Retinal pigment epithelial cell (primary cell): Measurements from ENCODE around the gene COBL.

Source experiments
- DNase-seq: peaks from one replicate; pipeline ENCODE4 v3.0.0-alpha.2; 2010; ENCODE audit warnings: low read depth
- H3K4me3 ChIP-seq: 2 replicates; pipeline ENCODE4 v1.5.1; 2011; ENCODE audit warnings: mild to moderate bottlenecking, low read length, control low read depth, moderate library complexity
- CTCF ChIP-seq: conservative IDR thresholded peaks from 2 replicates; pipeline ENCODE4 v1.5.1; 2011; ENCODE audit warnings: low read depth, low read length, control low read depth, inconsistent platforms

The COBL gene

GRCh38 chr7:51290304-51290637 lies 26.3 kb downstream of the COBL start:
- no peak overlapping the region for H3K4me3 ChIP-seq
- TF ChIP-seq CTCF = no peak
- no peak for DNase-seq

GRCh38 chr7:51289623-51290303 lies 26.8 kb downstream of the COBL start:
- no peak for DNase-seq
- TF ChIP-seq CTCF = no peak
- no peak overlapping the region for H3K4me3 ChIP-seq

GRCh38 chr7:51288896-51289622 lies 27.6 kb downstream of the COBL start:
- no peak overlapping the region for H3K4me3 ChIP-seq
- no peak for DNase-seq
- no peak for TF ChIP-seq CTCF

GRCh38 chr7:51286401-51286800 lies 30.2 kb downstream of the COBL start:
- no peak for DNase-seq
- no peak for TF ChIP-seq CTCF
- H3K4me3 ChIP-seq = no peak overlapping the region

- no peak overlapping the region for H3K4me3 ChIP-seq
- DNase-seq = no peak
- no peak for TF ChIP-seq CTCF
Measured at GRCh38 chr7:51280156-51280555, 36.5 kb downstream of the COBL start.

GRCh38 chr7:51279391-51280023 lies 37.1 kb downstream of the COBL start:
- no peak for TF ChIP-seq CTCF
- H3K4me3 ChIP-seq = no peak overlapping the region
- DNase-seq = no peak
